HG02678 (cell line): ENCODE data around the gene RHOJ.

Source experiments
- ATAC-seq: cut with Tn5 transposase; IDR thresholded peaks from one replicate; pipeline ENCODE4 v1.9.1; 2021; ENCODE audit warnings: mild to moderate bottlenecking, moderate library complexity; ENCODE audit not compliant: unreplicated experiment

RHOJ gene

GRCh38 chr14:63205044-63205575 lies 867 bp downstream of the RHOJ start:
- ATAC-seq: no peak

GRCh38 chr14:63205866-63206265 lies 1.6 kb downstream of the RHOJ start:
- no peak for ATAC-seq

- no peak for ATAC-seq
These were observed 4.9 kb downstream of the RHOJ start for GRCh38 chr14:63209160-63209559.

- ATAC-seq: no peak
These were observed 6.6 kb downstream of the RHOJ start for GRCh38 chr14:63210812-63211211.

- ATAC-seq: no peak
These were observed 8.0 kb downstream of the RHOJ start for GRCh38 chr14:63212209-63212608.

- no peak for ATAC-seq
These were observed 8.7 kb downstream of the RHOJ start for GRCh38 chr14:63212776-63213500.

GRCh38 chr14:63214417-63215196 lies 10.4 kb downstream of the RHOJ start:
- ATAC-seq: no peak

GRCh38 chr14:63220526-63220925 lies 16.3 kb downstream of the RHOJ start:
- ATAC-seq: no peak

- ATAC-seq: no peak
These were observed 19.4 kb downstream of the RHOJ start for GRCh38 chr14:63223596-63223995.

- ATAC-seq: no peak
These were observed 20.0 kb downstream of the RHOJ start for GRCh38 chr14:63224196-63224595.

GRCh38 chr14:63228217-63228616 lies 24.0 kb downstream of the RHOJ start:
- ATAC-seq: no peak

GRCh38 chr14:63229330-63230059 lies 25.3 kb downstream of the RHOJ start:
- no peak for ATAC-seq

- no peak for ATAC-seq
These were observed 27.5 kb downstream of the RHOJ start for GRCh38 chr14:63231766-63232165.

GRCh38 chr14:63237791-63238190 lies 33.5 kb downstream of the RHOJ start:
- ATAC-seq: no peak

GRCh38 chr14:63240221-63240620 lies 36.0 kb downstream of the RHOJ start:
- no peak for ATAC-seq

- ATAC-seq: no peak
These were observed 36.9 kb downstream of the RHOJ start for GRCh38 chr14:63241096-63241495.

- ATAC-seq: no peak
These were observed 39.4 kb downstream of the RHOJ start for GRCh38 chr14:63243646-63244045.

- ATAC-seq: no peak
These were observed 41.6 kb downstream of the RHOJ start for GRCh38 chr14:63245893-63246292.

GRCh38 chr14:63248211-63248610 lies 44.0 kb downstream of the RHOJ start:
- ATAC-seq: no peak

- no peak for ATAC-seq
These were observed 44.8 kb downstream of the RHOJ start for GRCh38 chr14:63249092-63249491.

GRCh38 chr14:63257299-63257698 lies 53.1 kb downstream of the RHOJ start:
- ATAC-seq: no peak
